K562 (cell line): ENCODE measurements around the gene ACTL8. TPM values are rescaled to one million over a fixed set of nuclear protein-coding genes. Genes with fewer than 3 reads are reported as not detected.

ENCODE experiments used
- HDAC6 ChIP-seq: IDR thresholded peaks from 2 replicates; pipeline ENCODE4 v1.6.1; 2012; ENCODE audit warnings: low read depth, mild to moderate bottlenecking, control low read depth, inconsistent platforms, low read length, moderate library complexity
- KLF1 ChIP-seq: fragments of 450-650 bp; IDR thresholded peaks from 2 replicates; pipeline ENCODE4 v1.6.1; 2016; ENCODE audit warnings: missing genetic modification characterization, missing compliant biosample characterization
- KLF13 ChIP-seq: fragments of 450-650 bp; IDR thresholded peaks from 2 replicates; pipeline ENCODE4 v1.6.1; 2016; ENCODE audit warnings: missing genetic modification characterization, low read depth, mild to moderate bottlenecking, missing compliant biosample characterization, moderate library complexity, borderline replicate concordance
- NUFIP1 ChIP-seq: fragments of 450-650 bp; IDR thresholded peaks from 2 replicates; pipeline ENCODE4 v1.6.1; 2018; ENCODE audit not compliant: partially characterized antibody
- SIRT6 ChIP-seq: IDR thresholded peaks from one replicate; pipeline ENCODE4 v1.6.1; 2012; ENCODE audit warnings: low read depth, mild to moderate bottlenecking, control low read depth, inconsistent platforms, low read length, moderate library complexity
- TAF9B ChIP-seq: fragments of 450-650 bp; IDR thresholded peaks from 2 replicates; pipeline ENCODE4 v1.6.1; 2018; ENCODE audit warnings: mild to moderate bottlenecking; ENCODE audit not compliant: partially characterized antibody
- ZFX ChIP-seq: sonication (generic); formaldehyde crosslinking; IDR thresholded peaks from 2 replicates; pipeline ENCODE4 v1.8.0; 2022; ENCODE audit warnings: mild to moderate bottlenecking, missing genetic modification reagents, moderate library complexity
- ZNF318 ChIP-seq, 2 experiments: fragments of 450-650 bp; IDR thresholded peaks; 2 replicates each; pipeline ENCODE4 v1.6.1; 2016; ENCODE audit warnings: mild to moderate bottlenecking in 2 of 2, borderline replicate concordance in 1 of 2, low read depth in 1 of 2, moderate library complexity in 1 of 2
- polyA plus RNA-seq, 8 experiments: library from polyadenylated mRNA; depleted of rRNA in 4 of 8; stranded (reverse) in 5 of 8; unstranded in 3 of 8; fragments of >200 nt; fragmentation: Nextera tagmentation in 2 of 8; fragmentation: Illumina TruSeq in 1 of 8; extraction: Ambion mirVana in 2 of 8; extraction: Trizol in 1 of 8; gene quantifications; 2 replicates each; pipeline versions ENCODE4 v1.2.1 to v1.2.3, GENCODE V29; 2011 to 2014; ENCODE audit warnings: inconsistent platforms in 1 of 8, missing spikeins in 1 of 8
- total RNA-seq, 7 experiments: library from RNA; depleted of rRNA in 6 of 7; stranded (reverse); fragments of >200 nt in 6 of 7; fragmentation: Illumina TruSeq in 2 of 7; extraction: Trizol in 2 of 7; gene quantifications; 2 replicates each; pipeline versions ENCODE4 v1.2.1 to v1.2.3, GENCODE V29; 2011 to 2021; ENCODE audit warnings: low replicate concordance in 1 of 7

Gene ACTL8
- total and polyA plus RNA-seq, 9 of the 15 experiments (the other 6 are each of a cell fraction or from before 2014, with no cell fraction given) = 0.30 to 3.3 (median 1.6) TPM

GRCh38 chr1:17856496-17857108 lies 101.5 kb downstream of the ACTL8 start (continued):
- TF ChIP-seq ZNF318 (IDR thresholded peaks at IDR 0.05; ENCODE audit: borderline replicate concordance in 1 of 2, low read depth in 1 of 2) (no peak), SIRT6 (no peak), NUFIP1 (no peak), KLF13 (tag) (no peak), HDAC6 (no peak), ZFX (CRISPR knock-in tag) (no peak), TAF9B (no peak), KLF1 (tag) (no peak)
